ENCODE data around the gene NMNAT3.

NMNAT3 gene

GRCh38 chr3:139677388-139678155 is at the start of gene NMNAT3:
NMNAT3 (minus strand) TSS chr3:139677972; CDS start chr3:139627724, 50,248 bp downstream.
- DNase-seq = peak; percentile 88

- DNase-seq = no peak
Observed at GRCh38 chr3:139721370-139721769, 43.6 kb upstream of the NMNAT3 start.

GRCh38 chr3:139718415-139718814 is 40.6 kb upstream of the NMNAT3 start:
- peak; percentile 42 for DNase-seq

GRCh38 chr3:139716908-139717485 is 39.2 kb upstream of the NMNAT3 start:
- peak; percentile 30 for DNase-seq

- DNase-seq = no peak
Observed at GRCh38 chr3:139715743-139716360, 38.1 kb upstream of the NMNAT3 start.

- no peak for DNase-seq
Observed at GRCh38 chr3:139715166-139715565, 37.4 kb upstream of the NMNAT3 start.

- DNase-seq = peak; percentile 25
Observed at GRCh38 chr3:139710212-139710611, 32.4 kb upstream of the NMNAT3 start.

GRCh38 chr3:139705631-139706030 is 27.9 kb upstream of the NMNAT3 start:
- no peak for DNase-seq

GRCh38 chr3:139696314-139696604 is 18.5 kb upstream of the NMNAT3 start:
- no peak for DNase-seq

GRCh38 chr3:139695426-139696313 is 17.9 kb upstream of the NMNAT3 start:
- no peak for DNase-seq

- DNase-seq = no peak
Observed at GRCh38 chr3:139695007-139695406, 17.2 kb upstream of the NMNAT3 start.

- DNase-seq = no peak
Observed at GRCh38 chr3:139694542-139694941, 16.8 kb upstream of the NMNAT3 start.

GRCh38 chr3:139691619-139692018 is 13.8 kb upstream of the NMNAT3 start:
- DNase-seq = no peak

GRCh38 chr3:139689708-139690228 is 12.0 kb upstream of the NMNAT3 start:
- DNase-seq = peak; percentile 87

GRCh38 chr3:139689122-139689521 is 11.3 kb upstream of the NMNAT3 start:
- peak; percentile 17 for DNase-seq

GRCh38 chr3:139687431-139687830 is 9.7 kb upstream of the NMNAT3 start:
- no peak for DNase-seq

GRCh38 chr3:139686624-139687023 is 8.9 kb upstream of the NMNAT3 start:
- DNase-seq = no peak

- no peak for DNase-seq
Observed at GRCh38 chr3:139686206-139686605, 8.4 kb upstream of the NMNAT3 start.

GRCh38 chr3:139679220-139679775 is 1.5 kb upstream of the NMNAT3 start:
- no peak for DNase-seq

- DNase-seq = no peak
Observed at GRCh38 chr3:139676632-139677387, 962 bp downstream of the NMNAT3 start.

GRCh38 chr3:139676108-139676507 is 1.7 kb downstream of the NMNAT3 start:
- DNase-seq = no peak

GRCh38 chr3:139675327-139675726 is 2.4 kb downstream of the NMNAT3 start:
- DNase-seq = no peak

Measured in COR-L47 (cell line).